ENCODE data around the gene SMPD2.

- TF ChIP-seq CTCF (conservative IDR thresholded peaks at IDR 0.05) = no peak
- TF ChIP-seq EZH2 (IDR thresholded peaks at IDR 0.05; ENCODE audit: low read depth) = no peak
Observed at GRCh38 chr6:109451376-109451775, 10.9 kb downstream of the SMPD2 start.

Data from PC-9 (cell line).